Neuronal stem cell (in vitro differentiated cells): ENCODE data around the gene PIK3R1.
A peak's percentile ranks its signal among the peaks of the same experiment; 100 is the strongest.

Experiments used
- DNase-seq: peaks from one replicate; pipeline ENCODE4 v3.0.0-alpha.2; 2013; ENCODE audit warnings: low spot score
- H2AFZ ChIP-seq: one replicate; pipeline ENCODE4 v1.6.1; 2013; ENCODE audit warnings: mild to moderate bottlenecking, low read length, inconsistent platforms
- H2AK5ac ChIP-seq: 2 replicates; pipeline ENCODE4 v1.6.1; 2013; ENCODE audit warnings: low read depth, mild to moderate bottlenecking, inconsistent platforms, low read length, moderate library complexity, mixed read lengths
- H2BK120ac ChIP-seq: 2 replicates; pipeline ENCODE4 v1.6.1; 2013; ENCODE audit warnings: low read depth, mild to moderate bottlenecking, inconsistent platforms, low read length, moderate library complexity, mixed read lengths
- H2BK12ac ChIP-seq: one replicate; pipeline ENCODE4 v1.6.1; 2013; ENCODE audit warnings: low read length, inconsistent platforms
- H2BK15ac ChIP-seq: 2 replicates; pipeline ENCODE4 v1.6.1; 2013; ENCODE audit warnings: mild to moderate bottlenecking, low read length, inconsistent platforms, mixed read lengths
- H2BK5ac ChIP-seq: one replicate; pipeline ENCODE4 v1.6.1; 2013; ENCODE audit warnings: inconsistent platforms, mild to moderate bottlenecking, low read length, moderate library complexity
- H3K14ac ChIP-seq: one replicate; pipeline ENCODE4 v1.6.1; 2013; ENCODE audit warnings: low read length, inconsistent platforms
- H3K18ac ChIP-seq: 2 replicates; pipeline ENCODE4 v1.6.1; 2013; ENCODE audit warnings: low read length, inconsistent platforms
- H3K23ac ChIP-seq: 2 replicates; pipeline ENCODE4 v1.6.1; 2013; ENCODE audit warnings: low read depth, mild to moderate bottlenecking, mixed read lengths, low read length, inconsistent platforms; ENCODE audit not compliant: poor library complexity
- H3K27ac ChIP-seq: replicated peaks from 3 replicates; pipeline ENCODE4 v1.5.1; 2013; ENCODE audit warnings: low read length, inconsistent platforms
- H3K27me3 ChIP-seq, 3 experiments: 2 replicates each; pipeline ENCODE4 v1.6.1; 2013; ENCODE audit warnings: low read length in 3 of 3, mild to moderate bottlenecking in 2 of 3, inconsistent platforms in 1 of 3, low read depth in 1 of 3, mixed read lengths in 1 of 3, moderate library complexity in 1 of 3; ENCODE audit not compliant: control insufficient read depth in 3 of 3, insufficient read depth in 3 of 3
- H3K36me3 ChIP-seq, 2 donors: replicated peaks in 1 of 2; 2 replicates each; pipeline ENCODE4 v1.6.1; 2013; ENCODE audit warnings: low read length in 2 of 2; ENCODE audit not compliant: control insufficient read depth in 2 of 2, insufficient read depth in 2 of 2
- H3K4ac ChIP-seq: 2 replicates; pipeline ENCODE4 v1.6.1; 2013; ENCODE audit warnings: inconsistent platforms, mild to moderate bottlenecking, low read length, moderate library complexity
- H3K4me1 ChIP-seq, 2 donors: 1 replicate in 1 of 2; 2 replicates in 1 of 2; pipeline ENCODE4 v1.6.1; 2013; ENCODE audit warnings: low read length in 2 of 2, low read depth in 1 of 2; ENCODE audit not compliant: control insufficient read depth in 2 of 2, insufficient read depth in 1 of 2
- H3K4me2 ChIP-seq: one replicate; pipeline ENCODE4 v1.6.1; 2013; ENCODE audit warnings: mild to moderate bottlenecking, low read length, inconsistent platforms; ENCODE audit not compliant: insufficient read depth, poor library complexity, severe bottlenecking
- H3K4me3 ChIP-seq, 2 donors: 2 replicates each; pipeline ENCODE4 v1.5.1; 2013; ENCODE audit warnings: low read length in 2 of 2, mild to moderate bottlenecking in 2 of 2, inconsistent platforms in 1 of 2, moderate library complexity in 1 of 2
- H3K79me1 ChIP-seq: one replicate; pipeline ENCODE4 v1.6.1; 2013; ENCODE audit warnings: low read depth, mild to moderate bottlenecking, inconsistent platforms, low read length, moderate library complexity
- H3K9ac ChIP-seq: one replicate; pipeline ENCODE4 v1.6.1; 2013; ENCODE audit warnings: mild to moderate bottlenecking, low read depth, low read length, inconsistent platforms; ENCODE audit not compliant: poor library complexity
- H3K9me3 ChIP-seq, 2 donors: replicated peaks in 1 of 2; 2 replicates each; pipeline versions ENCODE3 to v1.6.1; 2013; ENCODE audit warnings: low read length in 2 of 2, mild to moderate bottlenecking in 2 of 2, inconsistent platforms in 1 of 2, low read depth in 1 of 2, mixed read lengths in 1 of 2, moderate library complexity in 1 of 2; ENCODE audit not compliant: control insufficient read depth in 2 of 2, insufficient read depth in 1 of 2
- H4K8ac ChIP-seq: one replicate; pipeline ENCODE4 v1.6.1; 2013; ENCODE audit warnings: low read depth, mild to moderate bottlenecking, inconsistent platforms, low read length, moderate library complexity
- H4K91ac ChIP-seq: one replicate; pipeline ENCODE4 v1.6.1; 2013; ENCODE audit warnings: low read length, low read depth, mild to moderate bottlenecking, inconsistent platforms; ENCODE audit not compliant: poor library complexity
- WGBS, 2 donors: extraction: QIAGEN DNeasy Blood & Tissue Kit; methylation state at CpG; one replicate each; pipeline ENCODE4 v1.1.7; 2013; ENCODE audit warnings: missing lambda C conversion rate in 2 of 2, mixed read lengths in 1 of 2; ENCODE audit not compliant: insufficient read length in 2 of 2, insufficient replicate concordance in 1 of 2; ENCODE audit errors: extremely low coverage in 2 of 2; 5-methylcytosine and 5-hydroxymethylcytosine counted together

PIK3R1 gene

DNA sequence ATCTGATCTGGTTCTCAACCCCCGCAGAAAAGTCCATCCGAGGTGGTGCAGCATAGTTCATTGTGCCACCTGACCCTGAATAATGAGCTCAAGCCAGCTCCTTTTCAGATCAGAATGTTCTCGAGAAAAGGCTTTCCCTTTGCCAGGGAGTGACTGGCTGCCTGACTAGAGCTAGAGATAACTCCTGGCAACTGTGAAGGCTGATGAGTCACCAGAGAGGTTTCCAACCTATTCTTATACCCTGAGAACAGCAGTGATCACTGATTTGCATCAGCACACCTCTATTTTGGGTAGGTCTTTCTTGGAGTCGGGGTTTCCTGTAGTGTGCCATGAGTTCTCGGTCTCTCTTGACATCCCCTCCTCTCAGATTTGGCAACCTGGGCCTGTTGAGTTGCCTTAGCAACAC is 127.9 kb downstream of the PIK3R1 start:
- Histone ChIP-seq H2BK15ac (no peak overlapping the region), H2BK120ac (no peak overlapping the region), H4K8ac (no peak overlapping the region), H3K27me3 (no peaks in the 10 kb centered on the region), H3K4me2 (no peak overlapping the region), H2AFZ (no peak overlapping the region), H3K14ac (no peak overlapping the region), H4K91ac (no peak overlapping the region), H3K9me3 (no peaks in the 10 kb centered on the region), H3K9ac (no peak overlapping the region), H3K4ac (no peak overlapping the region), H3K18ac (no peak overlapping the region), H3K4me3 (no peak overlapping the region), H3K4me1 (peaks cover 8 to 11% of the 10 kb centered on the region in 2 donors), H3K27ac (no peak overlapping the region), H2BK5ac (no peak overlapping the region), H2AK5ac (no peak overlapping the region), H3K79me1 (no peaks in the 10 kb centered on the region), H3K36me3 (no peaks in the 10 kb centered on the region), H2BK12ac (no peak overlapping the region), H3K23ac (no peak overlapping the region)
- DNase-seq, result no peak
- WGBS, 2 donors, result no CpG with 5 or more reads among the region's 5 CpGs

DNA sequence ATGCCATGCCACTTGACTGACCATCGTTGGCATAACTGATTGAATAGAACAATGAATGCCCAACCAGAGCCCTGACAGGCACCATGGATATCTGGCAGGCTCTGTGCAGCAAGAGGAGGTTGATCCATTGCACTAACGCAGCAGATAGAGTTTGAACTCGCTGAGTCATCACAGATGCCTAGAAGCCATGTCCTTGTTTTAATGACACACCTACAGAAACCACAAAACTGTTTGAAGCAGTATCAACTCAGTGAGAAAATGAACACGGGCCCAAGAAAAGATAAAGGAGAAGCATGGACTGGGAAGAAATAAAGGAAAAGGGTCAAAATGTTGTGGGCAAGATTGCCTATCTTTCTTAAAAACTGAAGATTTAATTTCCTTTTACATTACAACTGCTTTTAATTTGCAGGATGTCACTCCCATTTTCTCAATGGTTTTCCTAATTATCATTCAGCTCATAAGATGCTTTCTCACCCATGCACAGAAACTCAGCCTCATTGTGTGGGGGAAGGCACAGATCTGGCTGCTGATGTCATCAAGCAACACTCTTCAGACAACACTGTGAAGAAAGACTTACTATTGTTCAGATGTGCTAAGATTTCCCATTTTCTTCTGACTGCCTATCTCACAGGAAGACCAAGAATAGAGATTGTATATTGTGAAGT is 129.0 kb downstream of the PIK3R1 start:
- no peak for DNase-seq
- no CpG with 5 or more reads among the region's 4 CpGs for WGBS, 2 donors
- H3K27ac ChIP-seq, result no peak overlapping the region

DNA sequence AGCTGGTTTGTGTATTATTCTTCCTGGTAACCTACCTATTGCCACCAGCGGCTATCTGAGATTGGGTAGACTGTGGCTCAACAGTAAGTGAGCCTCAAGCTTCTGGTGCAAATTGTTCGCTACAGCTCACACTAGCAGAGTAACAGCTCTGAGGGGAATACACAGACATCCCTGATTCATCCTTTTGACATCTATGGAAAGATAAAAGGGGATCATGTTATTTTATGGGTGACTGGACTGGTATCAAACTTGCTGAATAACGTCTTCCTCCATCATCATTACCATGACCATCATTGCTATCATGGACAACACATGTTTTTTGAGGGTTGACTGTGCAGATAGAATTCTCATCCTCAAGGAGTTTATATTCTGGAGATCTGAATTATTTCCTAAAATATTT is 129.6 kb downstream of the PIK3R1 start:
- H3K4ac ChIP-seq, result no peak overlapping the region
- H2BK5ac ChIP-seq, result no peak overlapping the region
- no peak overlapping the region for H3K18ac ChIP-seq
- H2BK120ac ChIP-seq, result no peak overlapping the region
- no peak overlapping the region for H3K23ac ChIP-seq
- no peaks in the 10 kb centered on the region for H3K79me1 ChIP-seq
- peak overlapping the region; percentile 60 for H2AFZ ChIP-seq
- H4K91ac ChIP-seq, result no peak overlapping the region
- no CpG with 5 or more reads among the region's 3 CpGs for WGBS, 2 donors
- no peaks in the 10 kb centered on the region for H3K9me3 ChIP-seq
- DNase-seq, result no peak
- H3K4me2 ChIP-seq, result no peak overlapping the region
- H2BK12ac ChIP-seq, result no peak overlapping the region
- H3K4me1 ChIP-seq, result peaks cover 7 to 8% of the 10 kb centered on the region in 2 donors
- H4K8ac ChIP-seq, result no peak overlapping the region
- no peak overlapping the region for H3K9ac ChIP-seq
- no peaks in the 10 kb centered on the region for H3K36me3 ChIP-seq
- no peaks in the 10 kb centered on the region for H3K27me3 ChIP-seq
- no peak overlapping the region for H3K14ac ChIP-seq
- H3K4me3 ChIP-seq, result no peak overlapping the region
- no peak overlapping the region for H2AK5ac ChIP-seq
- H2BK15ac ChIP-seq, result no peak overlapping the region
- H3K27ac ChIP-seq, result no peak overlapping the region

More for the DNA sequence above, 129.0 kb downstream of the PIK3R1 start:
- no peak overlapping the region for H2BK120ac ChIP-seq
- no peak overlapping the region for H4K8ac ChIP-seq
- no peak overlapping the region for H2BK12ac ChIP-seq
- H3K4me3 ChIP-seq, result no peak overlapping the region
- H3K4ac ChIP-seq, result no peak overlapping the region
- no peak overlapping the region for H2BK5ac ChIP-seq
- no peak overlapping the region for H4K91ac ChIP-seq
- H3K36me3 ChIP-seq, result no peaks in the 10 kb centered on the region
- H2BK15ac ChIP-seq, result no peak overlapping the region
- peaks cover 8 to 11% of the 10 kb centered on the region in 2 donors for H3K4me1 ChIP-seq
- H3K9me3 ChIP-seq, result no peaks in the 10 kb centered on the region
- H3K9ac ChIP-seq, result no peak overlapping the region
- no peak overlapping the region for H3K18ac ChIP-seq
- H3K79me1 ChIP-seq, result no peaks in the 10 kb centered on the region
- no peak overlapping the region for H2AK5ac ChIP-seq
- no peak overlapping the region for H3K4me2 ChIP-seq
- no peak overlapping the region for H3K14ac ChIP-seq
- no peaks in the 10 kb centered on the region for H3K27me3 ChIP-seq
- H3K23ac ChIP-seq, result no peak overlapping the region
- peak overlapping the region; percentile 60 for H2AFZ ChIP-seq

DNA sequence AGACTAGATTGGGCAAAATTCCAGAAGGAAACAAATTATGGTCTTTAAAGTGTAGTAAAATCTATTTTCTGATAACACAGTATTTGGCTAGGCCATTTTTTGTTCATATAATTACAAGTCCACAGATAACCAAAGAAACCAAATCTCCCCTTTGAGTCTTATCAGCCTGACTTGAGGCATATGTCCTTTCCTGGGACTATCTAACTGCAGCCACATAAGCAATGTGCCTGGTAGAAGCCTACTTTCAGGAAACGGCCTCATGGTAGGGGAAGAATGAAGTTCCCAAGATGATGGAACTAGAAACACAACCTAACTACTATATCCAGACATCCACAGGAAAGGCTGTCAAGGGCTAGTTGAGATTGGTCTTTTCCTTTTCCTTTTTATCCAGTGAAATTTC is 130.0 kb downstream of the PIK3R1 start:
- no peak overlapping the region for H3K23ac ChIP-seq
- H3K79me1 ChIP-seq, result no peaks in the 10 kb centered on the region
- DNase-seq, result no peak
- WGBS, 2 donors, result no CpG with 5 or more reads among the region's 1 CpG
- H3K18ac ChIP-seq, result no peak overlapping the region
- H2BK5ac ChIP-seq, result no peak overlapping the region
- H3K27me3 ChIP-seq, result no peaks in the 10 kb centered on the region
- H3K36me3 ChIP-seq, result no peaks in the 10 kb centered on the region
- peaks cover 4 to 8% of the 10 kb centered on the region in 2 donors for H3K4me1 ChIP-seq
- no peak overlapping the region for H2AFZ ChIP-seq
- H4K91ac ChIP-seq, result no peak overlapping the region
- H2AK5ac ChIP-seq, result no peak overlapping the region
- H3K27ac ChIP-seq, result no peak overlapping the region
- no peaks in the 10 kb centered on the region for H3K9me3 ChIP-seq
- H2BK15ac ChIP-seq, result no peak overlapping the region
- H4K8ac ChIP-seq, result no peak overlapping the region
- no peak overlapping the region for H3K14ac ChIP-seq
- no peak overlapping the region for H3K4me2 ChIP-seq
- H3K4ac ChIP-seq, result no peak overlapping the region
- no peak overlapping the region for H2BK120ac ChIP-seq
- H3K4me3 ChIP-seq, result no peak overlapping the region
- no peak overlapping the region for H2BK12ac ChIP-seq
- no peak overlapping the region for H3K9ac ChIP-seq
